ENCODE data around the gene ST6GALNAC4. TPM values are rescaled to one million over a fixed set of nuclear protein-coding genes. Genes with fewer than 3 reads are reported as not detected.
"Not testable (repeated sequence)": the region's sequence is repeated elsewhere in the genome, so short reads cannot be mapped to it uniquely, and the experiment has no call there.

Gene ST6GALNAC4
- total RNA-seq, 1 donor from 2014 or later: 42.1 TPM

- DNase-seq (ENCODE audit: low spot score): no peak
Measured at GRCh38 chr9:127885508-127886281, 31.1 kb downstream of the ST6GALNAC4 start.

- no peak for DNase-seq (ENCODE audit: low spot score)
Measured at GRCh38 chr9:127884976-127885490, 31.8 kb downstream of the ST6GALNAC4 start.

- peak; percentile 78 for DNase-seq (ENCODE audit: low spot score)
Measured at GRCh38 chr9:127884427-127884911, 32.4 kb downstream of the ST6GALNAC4 start.

- no peak for DNase-seq (ENCODE audit: low spot score)
Measured at GRCh38 chr9:127883959-127884358, 32.9 kb downstream of the ST6GALNAC4 start.

- DNase-seq (ENCODE audit: low spot score): not testable (repeated sequence)
Measured at GRCh38 chr9:127881715-127882114, 35.1 kb downstream of the ST6GALNAC4 start.

- no peak for DNase-seq (ENCODE audit: low spot score)
Measured at GRCh38 chr9:127880143-127880542, 36.7 kb downstream of the ST6GALNAC4 start.

- DNase-seq (ENCODE audit: low spot score): no peak
Measured at GRCh38 chr9:127878652-127879390, 38.0 kb downstream of the ST6GALNAC4 start.

GRCh38 chr9:127878001-127878651 lies 38.7 kb downstream of the ST6GALNAC4 start:
- no peak for DNase-seq (ENCODE audit: low spot score)

- peak; percentile 80 for DNase-seq (ENCODE audit: low spot score)
Measured at GRCh38 chr9:127877566-127877998, 39.3 kb downstream of the ST6GALNAC4 start, which contains the start of gene AK1. Gene AK1, minus strand, starts transcription at chr9:127877675. Its CDS starts 3,058 bp downstream, at chr9:127874617.

GRCh38 chr9:127876764-127877562 lies 39.9 kb downstream of the ST6GALNAC4 start:
- DNase-seq (ENCODE audit: low spot score): no peak

- DNase-seq (ENCODE audit: low spot score): no peak
Measured at GRCh38 chr9:127876026-127876763, 40.6 kb downstream of the ST6GALNAC4 start.

GRCh38 chr9:127875306-127875966 lies 41.4 kb downstream of the ST6GALNAC4 start:
- DNase-seq (ENCODE audit: low spot score): no peak

- DNase-seq (ENCODE audit: low spot score): no peak
Measured at GRCh38 chr9:127874301-127875221, 42.3 kb downstream of the ST6GALNAC4 start.

- peak; percentile 79 for DNase-seq (ENCODE audit: low spot score)
Measured at GRCh38 chr9:127873886-127874285, 43.0 kb downstream of the ST6GALNAC4 start.

GRCh38 chr9:127873223-127873691 lies 43.6 kb downstream of the ST6GALNAC4 start:
- DNase-seq (ENCODE audit: low spot score): no peak

GRCh38 chr9:127872369-127873222 lies 44.2 kb downstream of the ST6GALNAC4 start:
- DNase-seq (ENCODE audit: low spot score): no peak

GRCh38 chr9:127871531-127871930 lies 45.3 kb downstream of the ST6GALNAC4 start:
- no peak for DNase-seq (ENCODE audit: low spot score)

GRCh38 chr9:127870887-127871286 lies 46.0 kb downstream of the ST6GALNAC4 start:
- no peak for DNase-seq (ENCODE audit: low spot score)
